ENCODE measurements around the gene TMEM120B.

The TMEM120B gene

DNA sequence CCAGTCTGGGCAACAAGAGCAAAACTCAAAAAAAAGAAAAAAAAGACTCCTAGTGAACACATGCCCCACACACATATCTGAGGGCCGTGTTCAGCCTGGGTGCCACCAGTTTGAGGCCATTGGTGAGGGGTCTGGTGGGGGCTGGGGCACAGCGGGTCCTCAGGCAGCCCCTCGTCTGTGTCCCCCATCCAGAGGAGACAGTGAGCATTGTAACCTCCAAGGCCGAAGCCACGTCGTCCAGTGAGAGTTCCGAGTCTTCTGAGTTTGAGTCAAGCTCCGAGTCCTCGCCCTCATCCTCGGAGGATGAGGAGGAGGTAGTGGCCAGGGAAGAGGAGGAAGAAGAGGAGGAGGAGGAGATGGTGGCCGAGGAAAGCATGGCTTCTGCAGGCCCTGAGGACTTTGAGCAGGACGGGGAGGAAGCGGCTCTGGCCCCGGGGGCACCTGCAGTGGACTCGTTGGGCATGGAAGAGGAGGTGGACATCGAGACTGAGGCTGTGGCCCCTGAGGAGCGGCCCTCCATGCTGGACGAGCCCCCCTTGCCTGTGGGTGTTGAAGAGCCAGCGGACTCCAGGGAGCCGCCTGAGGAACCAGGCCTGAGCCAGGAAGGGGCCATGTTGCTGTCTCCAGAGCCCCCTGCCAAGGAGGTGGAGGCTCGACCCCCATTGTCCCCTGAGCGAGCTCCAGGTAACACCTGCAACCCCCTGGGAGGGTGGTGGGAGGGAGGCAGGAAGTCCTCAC lies 106.8 kb downstream of the TMEM120B start:
- no peak for DNase-seq (ENCODE audit: low spot score)

DNA sequence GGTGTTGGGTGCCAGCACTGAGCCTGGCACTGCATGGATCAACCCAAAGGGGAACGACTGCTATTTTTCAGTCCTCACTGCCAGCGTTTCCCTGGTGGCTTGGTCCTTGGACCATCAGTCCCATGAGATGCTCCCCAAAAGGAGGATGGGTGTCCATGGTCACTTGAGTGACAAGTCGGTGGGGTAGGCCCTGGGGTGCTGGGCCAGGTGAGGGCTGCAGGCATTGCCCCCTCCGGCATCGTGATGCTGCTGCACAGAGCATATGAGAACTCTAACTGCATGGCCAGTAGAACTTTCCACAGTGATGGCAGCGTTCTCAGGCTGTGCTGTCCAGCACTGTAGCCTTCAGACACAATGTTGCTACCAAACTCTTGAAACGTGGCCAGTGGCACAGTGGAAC lies 107.5 kb downstream of the TMEM120B start:
- no peak for DNase-seq (ENCODE audit: low spot score)

DNA sequence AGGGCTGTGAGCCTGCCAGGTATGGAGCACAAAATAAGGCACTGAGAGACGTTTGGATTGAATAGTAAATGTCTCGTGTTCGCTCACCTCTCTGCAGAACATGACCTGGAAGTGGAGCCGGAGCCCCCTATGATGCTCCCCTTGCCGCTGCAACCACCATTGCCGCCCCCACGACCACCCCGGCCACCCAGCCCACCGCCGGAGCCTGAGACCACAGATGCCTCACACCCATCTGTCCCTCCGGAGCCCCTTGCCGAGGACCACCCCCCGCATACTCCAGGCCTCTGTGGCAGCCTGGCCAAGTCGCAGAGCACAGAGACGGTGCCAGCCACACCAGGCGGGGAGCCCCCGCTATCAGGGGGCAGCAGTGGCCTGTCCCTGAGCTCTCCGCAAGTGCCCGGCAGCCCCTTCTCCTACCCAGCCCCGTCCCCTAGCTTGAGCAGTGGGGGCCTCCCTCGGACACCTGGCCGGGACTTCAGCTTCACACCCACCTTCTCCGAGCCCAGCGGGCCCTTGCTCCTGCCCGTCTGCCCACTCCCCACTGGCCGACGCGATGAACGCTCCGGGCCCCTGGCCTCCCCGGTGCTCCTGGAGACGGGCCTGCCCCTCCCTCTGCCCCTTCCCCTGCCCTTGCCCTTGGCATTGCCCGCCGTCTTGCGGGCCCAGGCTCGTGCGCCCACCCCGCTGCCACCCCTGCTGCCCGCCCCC lies 110.0 kb downstream of the TMEM120B start:
- no peak for DNase-seq (ENCODE audit: low spot score)

DNA sequence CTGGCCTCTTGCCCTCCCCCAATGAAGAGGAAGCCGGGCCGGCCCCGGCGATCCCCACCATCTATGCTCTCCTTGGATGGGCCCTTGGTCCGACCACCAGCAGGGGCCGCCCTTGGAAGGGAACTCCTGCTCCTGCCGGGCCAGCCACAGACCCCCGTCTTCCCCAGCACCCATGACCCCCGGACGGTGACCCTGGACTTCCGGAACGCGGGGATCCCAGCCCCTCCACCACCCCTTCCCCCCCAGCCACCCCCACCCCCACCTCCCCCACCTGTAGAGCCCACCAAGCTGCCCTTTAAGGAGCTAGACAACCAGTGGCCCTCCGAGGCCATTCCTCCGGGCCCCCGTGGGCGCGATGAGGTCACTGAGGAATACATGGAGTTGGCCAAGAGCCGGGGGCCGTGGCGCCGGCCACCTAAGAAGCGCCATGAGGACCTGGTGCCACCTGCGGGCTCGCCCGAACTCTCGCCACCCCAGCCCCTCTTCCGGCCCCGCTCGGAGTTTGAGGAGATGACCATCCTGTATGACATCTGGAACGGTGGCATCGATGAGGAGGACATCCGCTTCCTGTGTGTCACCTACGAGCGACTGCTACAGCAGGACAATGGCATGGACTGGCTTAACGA lies 110.7 kb downstream of the TMEM120B start:
- no peak for DNase-seq (ENCODE audit: low spot score)

DNA sequence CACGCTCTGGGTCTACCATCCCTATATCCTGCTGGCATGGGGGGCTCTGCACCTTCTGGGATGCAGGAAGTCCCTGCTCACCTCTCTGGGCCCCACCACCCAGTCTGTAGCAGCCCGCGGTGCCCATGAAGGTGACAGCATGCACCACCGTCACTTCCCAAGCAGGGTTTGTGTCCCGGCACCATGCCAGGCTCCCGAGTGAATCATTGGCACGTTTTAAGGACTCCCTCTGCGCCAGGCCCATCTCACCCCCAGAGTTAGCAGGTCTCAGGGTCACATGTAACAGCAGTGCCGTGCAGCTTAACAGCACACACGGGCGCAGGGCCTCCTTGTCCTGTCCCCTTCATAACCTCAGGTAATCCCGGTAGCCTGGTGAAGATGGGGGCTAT lies 111.2 kb downstream of the TMEM120B start:
- DNase-seq (ENCODE audit: low spot score): no peak

DNA sequence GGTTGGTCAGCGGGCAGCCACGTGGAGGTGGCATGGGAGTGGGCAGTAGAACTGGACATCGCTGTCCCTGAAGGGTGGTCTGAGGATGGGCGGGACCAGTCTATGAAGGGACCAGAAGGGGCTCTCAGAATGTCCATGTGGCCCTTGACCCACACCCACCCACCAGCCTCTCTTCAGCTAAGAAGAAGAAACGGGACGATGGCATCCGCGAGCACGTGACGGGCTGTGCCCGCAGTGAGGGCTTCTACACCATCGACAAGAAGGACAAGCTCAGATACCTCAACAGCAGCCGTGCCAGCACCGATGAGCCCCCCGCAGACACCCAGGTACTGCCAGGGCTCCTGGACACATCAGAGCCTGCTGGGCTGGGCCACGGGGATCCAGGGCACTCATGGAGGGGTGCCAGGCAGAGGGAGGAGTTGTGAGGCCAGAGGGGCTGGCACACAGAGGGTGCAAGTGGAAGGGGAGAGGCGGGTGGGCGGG lies 112.5 kb downstream of the TMEM120B start:
- DNase-seq (ENCODE audit: low spot score): no peak

DNA sequence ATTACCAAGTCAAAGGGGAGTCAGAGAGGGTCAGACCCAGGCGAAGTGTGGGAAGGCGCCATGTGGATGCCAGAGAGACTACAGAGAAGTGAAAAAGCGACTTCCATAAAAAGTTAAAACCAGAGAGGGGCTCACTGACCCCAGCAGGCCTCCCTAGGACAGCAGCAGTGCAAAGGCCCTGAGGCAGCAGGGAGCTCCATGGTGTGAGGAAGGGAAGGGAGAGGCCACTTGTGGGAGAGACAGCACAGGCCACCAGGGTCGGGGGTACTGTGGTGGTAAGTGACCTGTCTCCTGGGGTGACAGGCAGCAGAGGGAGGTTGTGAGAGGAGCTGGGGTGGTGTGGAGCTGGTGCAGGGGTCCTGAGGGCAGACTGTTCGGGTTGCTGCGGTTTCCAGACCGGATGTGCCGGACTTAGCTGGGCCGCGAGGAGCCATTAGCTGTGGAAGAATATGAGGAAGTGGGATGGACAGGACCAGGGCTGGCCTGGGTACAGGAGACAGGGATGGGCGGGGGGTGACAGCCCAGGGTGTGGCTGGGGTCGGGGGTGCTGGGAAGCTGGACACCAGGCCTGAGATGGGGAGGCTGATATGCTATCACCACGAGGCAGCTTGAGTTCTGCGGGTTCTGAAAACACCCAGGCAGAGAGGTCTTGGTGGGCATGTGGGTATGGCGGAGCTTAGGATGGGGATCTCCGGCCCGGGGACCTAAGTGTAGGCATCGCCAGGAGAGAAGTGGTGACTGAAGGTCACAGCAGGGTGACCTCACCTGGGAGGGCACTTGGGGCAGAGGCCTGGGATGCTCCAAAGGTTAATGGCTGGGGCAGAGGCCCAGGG lies 114.0 kb downstream of the TMEM120B start:
- DNase-seq (ENCODE audit: low spot score): no peak

DNA sequence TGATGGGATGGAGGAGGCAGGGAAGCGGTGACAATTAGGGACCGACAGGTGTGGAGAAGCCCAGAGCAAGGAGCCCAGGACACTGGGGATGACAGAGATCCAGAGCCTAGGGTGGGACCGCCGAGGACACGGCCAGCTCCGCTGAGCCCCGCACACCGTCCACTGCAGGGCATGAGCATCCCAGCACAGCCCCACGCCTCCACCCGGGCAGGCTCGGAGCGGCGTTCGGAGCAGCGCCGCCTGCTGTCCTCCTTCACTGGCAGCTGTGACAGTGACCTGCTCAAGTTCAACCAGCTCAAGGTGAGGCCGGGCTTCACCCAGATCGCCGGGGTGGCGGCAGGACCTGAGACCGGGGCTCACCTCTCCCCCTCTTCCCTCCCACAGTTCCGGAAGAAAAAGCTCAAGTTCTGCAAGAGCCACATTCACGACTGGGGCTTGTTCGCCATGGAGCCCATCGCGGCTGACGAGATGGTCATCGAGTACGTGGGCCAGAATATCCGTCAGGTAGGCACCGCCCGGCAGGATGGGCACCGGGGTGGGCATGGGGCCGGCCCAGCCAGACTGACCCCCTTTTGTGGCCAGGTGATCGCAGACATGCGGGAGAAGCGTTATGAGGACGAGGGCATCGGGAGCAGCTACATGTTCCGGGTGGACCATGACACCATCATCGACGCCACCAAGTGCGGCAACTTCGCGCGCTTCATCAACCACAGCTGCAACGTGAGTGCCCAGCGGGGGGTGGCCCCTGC lies 115.0 kb downstream of the TMEM120B start:
- no peak for DNase-seq (ENCODE audit: low spot score)

DNA sequence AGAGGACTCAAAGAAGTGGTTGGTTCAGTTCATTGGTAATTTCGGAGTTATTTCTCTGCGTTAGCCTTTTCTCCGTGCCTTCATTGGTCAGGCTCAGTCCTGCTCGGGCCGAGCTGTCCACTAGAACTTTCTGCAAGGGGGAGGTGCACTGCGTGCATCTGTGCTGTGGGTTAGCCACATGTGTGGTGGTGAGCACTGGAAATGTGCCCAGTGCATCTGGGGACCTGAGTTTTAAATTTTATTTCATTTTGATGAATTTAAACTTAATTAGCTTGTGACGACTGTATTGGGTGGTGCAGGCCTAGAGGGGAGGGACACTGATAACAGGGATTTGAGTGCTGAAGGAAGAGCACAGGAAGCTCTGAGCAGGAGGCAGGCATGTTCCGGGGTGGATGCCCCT lies 115.8 kb downstream of the TMEM120B start:
- no peak for DNase-seq (ENCODE audit: low spot score)

DNA sequence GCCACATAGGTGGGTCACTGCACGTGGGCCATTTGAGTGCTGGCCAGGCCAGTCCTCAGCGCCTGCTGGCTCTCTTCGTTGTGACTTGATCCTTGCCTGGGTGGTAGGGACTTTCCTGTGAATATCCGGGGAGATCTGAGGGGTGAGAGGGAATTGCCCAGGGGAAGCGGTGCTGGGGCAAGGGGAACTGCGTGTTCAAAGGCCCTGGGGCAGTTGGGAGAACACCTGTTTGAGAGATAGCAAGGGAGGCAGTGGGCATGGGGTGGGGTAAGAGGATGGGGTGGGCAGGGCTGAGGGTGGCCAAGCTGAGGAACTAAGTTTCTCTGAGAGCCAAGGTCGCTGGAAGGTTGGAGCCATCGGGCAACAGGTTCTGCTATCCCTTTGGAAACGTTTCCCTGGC lies 116.3 kb downstream of the TMEM120B start:
- DNase-seq (ENCODE audit: low spot score): no peak

DNA sequence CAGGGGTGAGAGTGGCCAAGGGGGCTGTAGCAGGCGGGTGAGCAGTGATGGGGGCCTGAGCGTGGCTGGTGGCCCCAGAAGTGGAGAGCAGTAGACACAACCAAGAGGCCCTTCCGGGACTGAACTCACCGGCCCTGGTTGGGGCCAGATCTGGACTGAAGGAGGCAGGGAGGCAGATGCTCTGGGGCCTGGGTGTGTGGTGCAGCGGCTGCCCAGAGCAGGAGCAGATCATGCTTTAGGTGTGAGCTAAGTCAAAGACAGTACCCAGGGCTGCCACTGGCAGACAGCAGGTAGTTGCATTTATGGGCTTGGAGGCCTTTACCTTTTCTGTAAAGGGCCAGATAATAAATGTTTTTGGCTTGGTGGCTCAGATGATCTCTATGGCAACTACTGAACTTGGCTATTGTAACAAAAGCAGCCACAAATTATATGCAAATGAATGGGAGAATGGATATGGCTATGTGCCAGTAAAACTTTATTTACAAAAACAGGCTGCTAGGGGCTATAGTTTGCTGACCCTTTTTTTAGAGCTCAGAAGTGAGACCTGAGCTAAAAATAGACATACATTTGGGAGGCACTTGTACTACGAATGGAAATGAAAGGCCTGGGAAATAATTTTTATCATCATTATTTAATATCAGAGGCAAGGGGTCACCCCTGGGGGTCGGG lies 116.8 kb downstream of the TMEM120B start:
- no peak for DNase-seq (ENCODE audit: low spot score)

DNA sequence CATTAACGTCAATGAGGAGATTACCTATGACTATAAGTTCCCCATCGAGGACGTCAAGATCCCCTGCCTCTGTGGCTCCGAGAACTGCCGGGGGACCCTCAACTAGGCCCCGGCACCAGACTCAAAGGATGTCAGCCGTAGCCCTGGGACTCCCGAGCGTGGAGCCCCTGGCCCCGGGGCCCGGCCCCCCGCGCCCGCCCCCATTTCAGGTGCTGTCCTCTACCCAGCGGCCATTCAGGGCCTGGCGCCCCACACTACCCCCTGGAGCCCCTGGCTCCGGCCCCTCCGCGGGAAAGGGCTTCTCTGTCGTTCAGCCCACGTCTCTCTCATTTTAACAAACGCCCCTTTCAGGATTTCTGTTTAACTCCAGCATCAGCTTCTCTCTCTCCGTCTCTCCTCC lies 117.6 kb downstream of the TMEM120B start:
- no peak for DNase-seq (ENCODE audit: low spot score)

DNA sequence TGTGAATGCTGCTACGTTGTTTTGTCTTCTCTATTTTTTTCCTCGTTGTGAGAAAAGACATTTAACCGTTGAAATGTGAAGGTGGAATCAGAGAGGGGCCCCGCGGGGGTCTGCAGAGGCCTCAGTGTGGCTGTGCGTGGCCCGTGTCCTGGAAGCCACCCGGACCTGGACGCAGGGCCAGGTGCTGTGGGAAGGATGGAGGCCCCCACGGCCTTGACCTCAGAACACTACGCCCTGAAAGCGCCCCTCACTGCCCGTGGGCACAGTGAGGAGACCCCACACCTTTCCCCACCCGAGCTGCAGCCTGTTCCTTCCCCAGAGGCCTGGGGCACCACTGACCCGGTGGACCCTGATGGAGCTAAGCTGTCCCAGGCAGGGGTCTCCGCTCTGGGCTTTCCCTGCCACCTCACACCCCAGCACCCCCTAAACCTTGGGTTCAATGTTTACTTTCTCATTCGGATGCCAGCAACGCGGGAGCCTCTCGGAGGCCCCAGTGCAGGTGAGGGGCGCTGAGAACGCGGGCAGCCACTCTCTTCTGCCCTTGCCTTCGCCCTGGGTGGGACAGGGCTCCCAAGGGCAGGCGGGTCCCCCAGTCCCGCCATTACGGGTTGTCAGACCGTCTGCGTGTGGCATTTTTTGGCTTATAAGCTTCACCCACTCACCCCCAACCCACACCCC lies 118.2 kb downstream of the TMEM120B start:
- DNase-seq (ENCODE audit: low spot score): no peak

All from GM03348 (cell line).